ENCODE measurements around the gene NUDT14.

Gene NUDT14

DNA sequence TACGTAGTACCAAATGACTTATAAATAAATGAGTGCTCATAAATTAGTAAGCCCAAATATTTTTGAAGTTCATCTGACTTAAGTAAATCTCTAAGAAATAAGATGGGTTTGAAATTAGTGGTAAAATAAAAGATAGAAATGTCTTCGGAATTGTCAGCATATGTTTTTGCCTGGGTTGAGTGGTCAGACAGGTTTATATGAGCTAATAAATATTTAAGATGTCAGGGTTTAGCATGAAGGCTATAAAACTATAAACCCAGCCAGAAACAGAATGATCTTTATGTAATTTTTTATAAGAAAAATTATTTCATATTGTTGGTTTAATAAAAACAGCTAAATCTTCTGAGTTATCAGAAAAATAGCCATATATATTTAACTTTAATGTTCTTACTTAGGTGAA, 49.9 kb downstream of the NUDT14 start:
- no peak for DNase-seq (ENCODE audit: low spot score)

DNA sequence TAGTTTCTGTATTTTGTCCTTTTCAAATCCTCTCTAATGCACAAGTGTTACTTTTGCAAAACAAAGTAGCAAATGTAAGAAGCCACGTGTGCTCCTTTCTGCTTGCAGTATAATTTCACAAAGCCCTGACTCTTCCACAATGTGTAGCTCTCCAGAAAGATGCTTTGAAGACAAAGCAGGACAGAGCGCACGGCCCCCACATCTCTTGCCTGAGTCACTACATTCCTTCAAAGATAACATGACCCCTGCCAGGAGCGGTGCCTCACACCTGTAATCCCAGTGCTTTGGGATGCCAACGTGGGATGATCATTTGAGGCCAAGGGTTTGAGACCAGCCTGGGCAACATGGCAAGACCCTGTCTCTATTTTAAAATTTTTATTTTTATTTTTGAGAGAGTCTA, 53.1 kb downstream of the NUDT14 start:
- peak; percentile 3 for DNase-seq (ENCODE audit: low spot score)

DNA sequence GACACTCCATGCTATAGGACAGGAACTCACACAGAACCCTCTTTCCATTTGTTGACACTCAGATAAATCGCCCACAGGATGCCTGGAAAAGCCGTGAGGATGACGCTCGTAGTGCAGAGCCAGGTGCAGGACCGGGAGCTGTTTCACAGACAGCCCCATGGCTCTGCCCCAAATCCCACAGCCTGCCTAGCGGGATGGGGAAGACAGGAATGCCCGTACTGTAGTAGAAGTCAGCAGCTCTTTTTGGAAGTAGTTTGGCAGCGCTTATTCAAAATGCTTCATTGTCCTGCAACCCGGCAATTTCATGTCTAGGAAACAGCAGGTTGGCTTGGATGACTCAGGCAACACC, 54.2 kb downstream of the NUDT14 start:
- no peak for DNase-seq (ENCODE audit: low spot score)

GRCh38 chr14:105126126-105126980, 54.8 kb downstream of the NUDT14 start:
- DNase-seq (ENCODE audit: low spot score), result no peak

DNA sequence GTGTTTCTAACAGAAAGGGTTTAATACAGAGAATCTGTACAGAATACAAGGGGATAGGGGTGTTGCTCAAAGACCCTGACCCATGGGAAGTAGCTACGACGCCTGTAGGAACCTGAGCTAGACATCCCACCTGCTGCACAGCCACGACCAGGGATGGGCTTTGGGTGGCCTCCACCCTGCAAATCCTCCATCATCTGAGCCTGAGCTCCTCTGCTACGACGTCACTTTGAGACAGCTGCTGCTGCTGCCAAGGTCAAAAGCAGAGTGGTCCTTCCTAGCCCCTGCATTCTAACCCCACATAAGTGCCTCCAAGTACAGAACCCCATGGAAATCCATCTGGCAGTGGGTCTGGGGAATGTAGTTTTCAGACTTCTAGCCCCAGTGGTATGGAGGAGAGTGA, 56.3 kb downstream of the NUDT14 start:
- DNase-seq (ENCODE audit: low spot score), result no peak

- DNase-seq (ENCODE audit: low spot score), result no peak
Observed at GRCh38 chr14:105123981-105124765, 56.9 kb downstream of the NUDT14 start.

GRCh38 chr14:105123064-105123665, 57.9 kb downstream of the NUDT14 start:
- no peak for DNase-seq (ENCODE audit: low spot score)
